H1 (cell line): ENCODE results near the gene KLK1. TPM values are rescaled to one million over a fixed set of nuclear protein-coding genes. Genes with fewer than 3 reads are reported as not detected.

Experiments
- CTCF ChIA-PET: fragments of 300-600 bp; sonication (Branson Sonifier 250); formaldehyde crosslinking; loops from one replicate; lab custom pipeline; 2021; ENCODE audit not compliant: partially characterized antibody; lab: Charles Lee
- POLR2A ChIA-PET: fragments of 300-600 bp; sonication (Branson Sonifier 250); formaldehyde crosslinking; loops from one replicate; lab custom pipeline; 2021; ENCODE audit warnings: inconsistent platforms; ENCODE audit not compliant: partially characterized antibody; lab: Charles Lee
- DNase-seq, 2 experiments: peaks; one replicate each; pipeline versions ENCODE4 v3.0.0 to v3.0.0-alpha.2; 2010 to 2022; ENCODE audit warnings: low spot score in 2 of 2, low read depth in 1 of 2, mixed read lengths in 1 of 2
- FAIRE-seq: peaks from 2 replicates; lab custom pipeline; 2011; peaks lifted over from hg19 to GRCh38; lab: Jason Lieb, UNC
- H2AFZ ChIP-seq: 2 replicates; pipeline ENCODE4 v1.8.1; 2012; ENCODE audit warnings: low read length, inconsistent platforms
- H2AK5ac ChIP-seq: 2 replicates; pipeline ENCODE4 v1.6.1; 2013; ENCODE audit warnings: low read depth, low read length
- H2BK120ac ChIP-seq: replicated peaks from 2 replicates; pipeline ENCODE3; 2013; ENCODE audit warnings: low read depth, low read length, inconsistent platforms
- H2BK12ac ChIP-seq: 2 replicates; pipeline ENCODE4 v1.6.1; 2013; ENCODE audit warnings: low read depth, low read length
- H2BK15ac ChIP-seq: 2 replicates; pipeline ENCODE4 v1.6.1; 2013; ENCODE audit warnings: low read length
- H2BK20ac ChIP-seq: 2 replicates; pipeline ENCODE4 v1.6.1; 2013; ENCODE audit warnings: low read length
- H2BK5ac ChIP-seq: 2 replicates; pipeline ENCODE4 v1.6.1; 2013; ENCODE audit warnings: low read depth, low read length
- H3K14ac ChIP-seq: 2 replicates; pipeline ENCODE4 v1.6.1; 2013; ENCODE audit warnings: inconsistent platforms; ENCODE audit not compliant: insufficient read length
- H3K18ac ChIP-seq: 2 replicates; pipeline ENCODE4 v1.6.1; 2013; ENCODE audit warnings: low read length; ENCODE audit errors: extremely low read depth
- H3K23ac ChIP-seq: 2 replicates; pipeline ENCODE4 v1.6.1; 2013; ENCODE audit warnings: inconsistent platforms; ENCODE audit not compliant: insufficient read length
- H3K23me2 ChIP-seq: 2 replicates; pipeline ENCODE4 v1.6.1; 2013; ENCODE audit warnings: low read depth, low read length
- H3K27ac ChIP-seq: 2 replicates; pipeline ENCODE4 v1.6.1; 2011; ENCODE audit warnings: low read depth, low read length, inconsistent platforms
- H3K27me3 ChIP-seq, 4 experiments: replicated peaks in 1 of 4; 1 replicate in 1 of 4; 2 replicates in 3 of 4; pipeline versions ENCODE4 v1.6.1 to v1.8.1; 2011 to 2013; ENCODE audit warnings: low read length in 3 of 4, mild to moderate bottlenecking in 3 of 4, inconsistent platforms in 2 of 4, mixed read lengths in 2 of 4, moderate library complexity in 1 of 4; ENCODE audit not compliant: control insufficient read depth in 3 of 4, insufficient read depth in 3 of 4; ENCODE audit errors: extremely low read depth in 1 of 4
- H3K36me3 ChIP-seq, 4 experiments: 2 replicates each; pipeline versions ENCODE4 v1.6.1 to v1.8.1; 2011 to 2013; ENCODE audit warnings: mild to moderate bottlenecking in 4 of 4, low read length in 3 of 4, moderate library complexity in 2 of 4, control low read depth in 1 of 4, inconsistent platforms in 1 of 4; ENCODE audit not compliant: insufficient read depth in 4 of 4, control insufficient read depth in 2 of 4
- H3K4ac ChIP-seq: replicated peaks from 2 replicates; pipeline ENCODE3; 2013; ENCODE audit warnings: low read length, low read depth, mixed read lengths, inconsistent platforms; ENCODE audit not compliant: insufficient read length
- H3K4me1 ChIP-seq, 4 experiments: replicated peaks in 1 of 4; 1 replicate in 1 of 4; 2 replicates in 3 of 4; pipeline versions ENCODE4 v1.6.1 to v1.8.1; 2011 to 2013; ENCODE audit warnings: low read length in 3 of 4, inconsistent platforms in 2 of 4, mixed read lengths in 1 of 4; ENCODE audit not compliant: insufficient read depth in 4 of 4, control insufficient read depth in 3 of 4
- H3K4me2 ChIP-seq, 2 experiments: 2 replicates each; pipeline versions ENCODE4 v1.6.1 to v1.8.1; 2011 to 2013; ENCODE audit warnings: low read depth in 2 of 2, low read length in 2 of 2, control low read depth in 1 of 2, inconsistent platforms in 1 of 2, mild to moderate bottlenecking in 1 of 2; ENCODE audit not compliant: insufficient read depth in 1 of 2
- H3K4me3 ChIP-seq, 4 experiments: fragments of 200-600, 300-600 bp in 1 of 4; sonication (generic), shearing (Covaris generic), sonication (Bioruptor Twin) in 1 of 4; 2 replicates each; pipeline versions ENCODE4 v1.5.1 to v1.8.1; 2011 to 2016; ENCODE audit warnings: low read length in 4 of 4, low read depth in 3 of 4, control low read depth in 2 of 4, inconsistent platforms in 2 of 4, mild to moderate bottlenecking in 2 of 4, mixed read lengths in 1 of 4, moderate library complexity in 1 of 4; ENCODE audit not compliant: insufficient read depth in 2 of 4; ENCODE audit errors: extremely low read depth in 1 of 4
- H3K56ac ChIP-seq: replicated peaks from 2 replicates; pipeline ENCODE3; 2013; ENCODE audit warnings: low read depth, mild to moderate bottlenecking, mixed read lengths, low read length, inconsistent platforms; ENCODE audit not compliant: insufficient read length
- H3K79me1 ChIP-seq: 2 replicates; pipeline ENCODE4 v1.6.1; 2013; ENCODE audit warnings: low read depth, low read length, control low read depth
- H3K79me2 ChIP-seq, 2 experiments: 2 replicates each; pipeline versions ENCODE4 v1.6.1 to v1.8.1; 2012 to 2013; ENCODE audit warnings: low read length in 2 of 2, mild to moderate bottlenecking in 2 of 2, inconsistent platforms in 1 of 2; ENCODE audit not compliant: insufficient read depth in 2 of 2, control insufficient read depth in 1 of 2
- H3K9ac ChIP-seq, 4 experiments: replicated peaks in 1 of 4; 1 replicate in 1 of 4; 2 replicates in 3 of 4; pipeline versions ENCODE4 v1.6.1 to v1.8.1; 2011 to 2013; ENCODE audit warnings: low read depth in 3 of 4, low read length in 3 of 4, control low read depth in 2 of 4, mild to moderate bottlenecking in 2 of 4, moderate library complexity in 2 of 4, inconsistent platforms in 1 of 4; ENCODE audit errors: extremely low read depth in 1 of 4
- H3K9me3 ChIP-seq, 2 experiments: 2 replicates each; pipeline versions ENCODE4 v1.6.1 to v1.8.1; 2012 to 2013; ENCODE audit warnings: mild to moderate bottlenecking in 2 of 2, moderate library complexity in 2 of 2, control low read depth in 1 of 2, inconsistent platforms in 1 of 2, low read depth in 1 of 2, low read length in 1 of 2, mixed read lengths in 1 of 2; ENCODE audit not compliant: insufficient read depth in 2 of 2
- H4K20me1 ChIP-seq, 2 experiments: replicated peaks in 1 of 2; 2 replicates each; pipeline versions ENCODE3 to v1.8.1; 2011 to 2013; ENCODE audit warnings: inconsistent platforms in 2 of 2, low read length in 2 of 2, mild to moderate bottlenecking in 1 of 2; ENCODE audit not compliant: insufficient read depth in 2 of 2, control insufficient read depth in 1 of 2
- H4K5ac ChIP-seq: 2 replicates; pipeline ENCODE4 v1.6.1; 2013; ENCODE audit warnings: low read length, low read depth, mixed read lengths, inconsistent platforms; ENCODE audit not compliant: insufficient read length
- H4K8ac ChIP-seq: 2 replicates; pipeline ENCODE4 v1.8.0; 2013; ENCODE audit warnings: mild to moderate bottlenecking, moderate library complexity, low read length, inconsistent platforms; ENCODE audit not compliant: insufficient read depth; ENCODE audit errors: extremely low read depth
- H4K91ac ChIP-seq: replicated peaks from 2 replicates; pipeline ENCODE3; 2013; ENCODE audit warnings: low read length, mixed read lengths, inconsistent platforms; ENCODE audit not compliant: insufficient read length
- CEBPB ChIP-seq: IDR thresholded peaks from 2 replicates; pipeline ENCODE4 v1.6.1; 2012; ENCODE audit warnings: low read depth, low read length
- CHD2 ChIP-seq: IDR thresholded peaks from 2 replicates; pipeline ENCODE4 v1.6.1; 2012; ENCODE audit warnings: low read length, improper control_type of control experiment
- EGR1 ChIP-seq: IDR thresholded peaks from 2 replicates; pipeline ENCODE4 v1.6.1; 2011; ENCODE audit warnings: low read depth, low read length, borderline replicate concordance
- EP300 ChIP-seq, 2 experiments: IDR thresholded peaks; 1 replicate in 1 of 2; 2 replicates in 1 of 2; pipeline ENCODE4 v1.6.1; 2011 to 2012; ENCODE audit warnings: low read depth in 2 of 2, low read length in 2 of 2, mild to moderate bottlenecking in 2 of 2, borderline replicate concordance in 1 of 2, inconsistent platforms in 1 of 2, moderate library complexity in 1 of 2
- GTF2F1 ChIP-seq: IDR thresholded peaks from 2 replicates; pipeline ENCODE4 v1.6.1; 2012; ENCODE audit warnings: low read depth, low read length, improper control_type of control experiment, borderline replicate concordance
- HDAC2 ChIP-seq, 2 experiments: fragments of 300-600 bp in 1 of 2; sonication (generic) in 1 of 2; IDR thresholded peaks; 2 replicates each; pipeline ENCODE4 v1.6.1; 2011 to 2012; ENCODE audit warnings: low read depth in 2 of 2, low read length in 2 of 2, mild to moderate bottlenecking in 2 of 2, moderate library complexity in 2 of 2, borderline replicate concordance in 1 of 2, inconsistent platforms in 1 of 2
- HDAC6 ChIP-seq: IDR thresholded peaks from one replicate; pipeline ENCODE4 v1.7.1; 2012; ENCODE audit warnings: low read depth, mild to moderate bottlenecking, inconsistent platforms, low read length, moderate library complexity
- KDM5A ChIP-seq: fragments of 200-600 bp; IDR thresholded peaks from 2 replicates; pipeline ENCODE4 v1.7.1; 2012; ENCODE audit warnings: mild to moderate bottlenecking, low read length, inconsistent platforms, mixed read lengths
- NANOG ChIP-seq: IDR thresholded peaks from 2 replicates; pipeline ENCODE4 v1.6.1; 2011; ENCODE audit warnings: low read length, low read depth, mild to moderate bottlenecking, inconsistent platforms; ENCODE audit not compliant: insufficient read depth, poor library complexity, severe bottlenecking
- RXRA ChIP-seq: IDR thresholded peaks from 2 replicates; pipeline ENCODE4 v1.6.1; 2011; ENCODE audit warnings: low read depth, mild to moderate bottlenecking, low read length, moderate library complexity; ENCODE audit not compliant: insufficient read depth
- SIN3A ChIP-seq, 2 experiments: IDR thresholded peaks in 1 of 2; conservative IDR thresholded peaks in 1 of 2; 2 replicates each; pipeline ENCODE4 v1.6.1; 2011 to 2012; ENCODE audit warnings: low read length in 2 of 2, improper control_type of control experiment in 1 of 2, low read depth in 1 of 2, mild to moderate bottlenecking in 1 of 2
- SIX5 ChIP-seq: IDR thresholded peaks from 2 replicates; pipeline ENCODE4 v1.6.1; 2011; ENCODE audit warnings: mild to moderate bottlenecking, low read depth, low read length
- TAF7 ChIP-seq: optimal IDR thresholded peaks from 2 replicates; pipeline ENCODE3; 2011; ENCODE audit warnings: low read depth, mild to moderate bottlenecking, inconsistent platforms, low read length, moderate library complexity, borderline replicate concordance
- WGBS, 2 experiments: shearing (Covaris generic) in 1 of 2; methylation state at CpG; one replicate each; pipeline versions ENCODE4 v1.1.6 to v1.1.7; 2013 to 2015; ENCODE audit warnings: low lambda C conversion rate in 2 of 2, mixed read lengths in 2 of 2, inconsistent platforms in 1 of 2, low coverage in 1 of 2, missing lambda C conversion rate in 1 of 2; ENCODE audit not compliant: insufficient replicate concordance in 2 of 2, insufficient coverage in 1 of 2, insufficient read length in 1 of 2; ENCODE audit errors: extremely low coverage in 1 of 2, missing lambda C conversion rate in 1 of 2; 5-methylcytosine and 5-hydroxymethylcytosine counted together
- polyA plus RNA-seq, 7 experiments: library from polyadenylated mRNA; depleted of rRNA in 3 of 7; stranded (reverse) in 5 of 7; unstranded in 2 of 7; fragments of >200 nt in 5 of 7; fragments of 200-250 nt in 2 of 7; gene quantifications; 1 replicate in 5 of 7; 2 replicates in 1 of 7; 4 replicates in 1 of 7; pipeline versions ENCODE4 v1.2.1 to v1.2.3, GENCODE V29; 2011 to 2013; ENCODE audit warnings: missing spikeins in 2 of 7, mixed read lengths in 2 of 7
- total RNA-seq: library from RNA; stranded (reverse); fragmentation: NEBNext Ultra II Directional; extraction: Animal tissue kit (Norgen Biotek cat#: 25700); gene quantifications from 2 replicates; pipeline ENCODE4 v1.2.1, GENCODE V29; 2021

KLK1 gene
- total and polyA plus RNA-seq, 2 of the 8 experiments (the other 6 are each of a cell fraction or from before 2014, with no cell fraction given), result 3.4 to 4.0 TPM

DNA sequence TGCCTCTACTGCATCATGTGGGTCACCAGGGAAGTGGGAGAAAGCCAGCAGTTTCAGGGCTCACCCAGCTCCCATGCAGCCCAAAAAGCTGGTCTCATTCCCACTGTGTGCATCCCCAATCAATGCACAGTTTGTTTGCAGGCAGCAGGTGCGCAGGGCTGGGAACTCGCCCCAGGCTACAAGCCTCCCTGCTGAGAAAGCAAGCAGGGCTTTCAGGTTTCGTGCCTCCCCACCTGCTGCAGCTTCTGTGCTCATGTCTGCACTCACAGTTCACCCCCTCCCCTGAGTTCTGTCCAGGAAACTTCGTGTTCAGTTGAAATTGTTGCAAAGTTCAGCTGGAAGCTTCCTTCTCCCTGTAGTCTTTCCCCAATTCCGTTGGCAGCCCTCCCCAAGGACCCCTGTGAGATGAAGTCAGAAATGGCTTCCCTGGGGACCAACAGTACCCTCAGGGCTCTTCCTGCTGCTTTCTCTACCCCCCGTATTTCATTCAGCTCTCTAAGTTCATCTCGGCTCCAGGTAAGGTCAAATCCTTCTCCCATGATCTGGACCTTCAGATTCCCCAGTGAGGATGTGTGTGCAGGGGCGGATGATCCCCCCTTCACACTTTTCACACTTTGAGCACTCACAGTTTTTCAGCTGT, 20.8 kb upstream of the KLK1 start:
- no peak for FAIRE-seq
- Histone ChIP-seq H2AFZ (no peak overlapping the region), H2BK5ac (no peak overlapping the region), H3K56ac (no peak overlapping the region), H3K4ac (no peak overlapping the region), H4K5ac (no peak overlapping the region), H3K23ac (no peak overlapping the region), H3K14ac (no peak overlapping the region), H4K20me1 (no peaks in the 10 kb centered on the region), H3K27me3 (no peaks in the 10 kb centered on the region; a peak in 1 of 7 replicates), H2AK5ac (no peak overlapping the region), H4K8ac (no peak overlapping the region), H2BK12ac (no peak overlapping the region), H3K4me2 (no peak overlapping the region), H3K36me3 (no peaks in the 10 kb centered on the region), H3K4me3 (no peak overlapping the region), H2BK20ac (no peak overlapping the region), H3K79me1 (no peaks in the 10 kb centered on the region), H3K9me3 (0 out of 4 replicates have a peak, but pooled peaks cover 0 to 4% of the 10 kb centered on the region in 2 experiments), H2BK120ac (no peak overlapping the region), H3K23me2 (no peaks in the 10 kb centered on the region), H2BK15ac (no peak overlapping the region), H4K91ac (no peak overlapping the region), H3K79me2 (no peaks in the 10 kb centered on the region), H3K18ac (no peak overlapping the region), H3K9ac (no peak overlapping the region), H3K4me1 (no peaks in the 10 kb centered on the region), H3K27ac (no peak overlapping the region)
- DNase-seq, result no peak
- 81% methylated on average over 7 of the region's 8 CpGs; no CpG with 5 or more reads in 1 of the 2 experiments for WGBS, 2 experiments
- POLR2A ChIA-PET, result no interaction called here
- CTCF ChIA-PET, result interaction anchor here (1.6 to 2.1 kb wide), 3 partner anchors 11 to 30 kb away, joined by 3 to 7 read pairs (median 5); partner anchors contain the start of gene KLK15
- TF ChIP-seq HDAC2 (IDR thresholded peaks at IDR 0.05; ENCODE audit: borderline replicate concordance in 1 of 2, low read depth in 2 of 2, low read length in 2 of 2) (no peak), EP300 (IDR thresholded peaks at IDR 0.05; ENCODE audit: borderline replicate concordance in 1 of 2, low read depth in 2 of 2, low read length in 2 of 2) (no peak), SIN3A (conservative IDR thresholded peaks at IDR 0.05 in 1 of 2, IDR thresholded peaks at IDR 0.05 in 1 of 2; ENCODE audit: low read depth in 1 of 2, low read length in 2 of 2) (no peak), CHD2 (no peak), HDAC6 (no peak), TAF7 (no peak), RXRA (no peak), KDM5A (no peak), EGR1 (no peak), CEBPB (no peak), GTF2F1 (no peak), NANOG (no peak), SIX5 (no peak)
